Astrocyte (in vitro differentiated cells and primary cell): ENCODE data around the gene CCNL2. TPM values are rescaled to one million over a fixed set of nuclear protein-coding genes. Genes with fewer than 3 reads are reported as not detected.

Source experiments
- DNase-seq: peaks from one replicate; pipeline ENCODE4 v3.0.0-alpha.2; 2010; ENCODE audit warnings: low read depth
- FAIRE-seq: peaks from 2 replicates; lab custom pipeline; 2011; peaks lifted over from hg19 to GRCh38; lab: Jason Lieb, UNC
- H2AFZ ChIP-seq: 2 replicates; pipeline ENCODE4 v1.6.0; 2012; ENCODE audit warnings: low read depth, low read length, inconsistent platforms
- H3K27ac ChIP-seq: 2 replicates; pipeline ENCODE4 v1.5.1; 2011; ENCODE audit warnings: low read depth, low read length, inconsistent platforms
- H3K27me3 ChIP-seq: 2 replicates; pipeline ENCODE4 v1.6.0; 2011; ENCODE audit warnings: low read length, inconsistent platforms; ENCODE audit not compliant: insufficient read depth
- H3K36me3 ChIP-seq: 2 replicates; pipeline ENCODE4 v1.5.1; 2011; ENCODE audit warnings: low read length, inconsistent platforms; ENCODE audit not compliant: insufficient read depth
- H3K4me1 ChIP-seq: 2 replicates; pipeline ENCODE4 v1.5.1; 2011; ENCODE audit warnings: low read length, inconsistent platforms; ENCODE audit not compliant: insufficient read depth
- H3K4me2 ChIP-seq: 2 replicates; pipeline ENCODE4 v1.6.0; 2012; ENCODE audit warnings: low read length, inconsistent platforms
- H3K4me3 ChIP-seq: 2 replicates; pipeline ENCODE4 v1.5.1; 2011; ENCODE audit warnings: low read depth, mild to moderate bottlenecking, low read length, inconsistent platforms; ENCODE audit not compliant: insufficient read depth
- H3K79me2 ChIP-seq: 2 replicates; pipeline ENCODE4 v1.6.0; 2012; ENCODE audit warnings: mild to moderate bottlenecking, low read length, inconsistent platforms; ENCODE audit not compliant: insufficient read depth
- H3K9ac ChIP-seq: 2 replicates; pipeline ENCODE4 v1.6.0; 2012; ENCODE audit warnings: mild to moderate bottlenecking, low read length, inconsistent platforms
- H3K9me3 ChIP-seq: 2 replicates; pipeline ENCODE4 v1.5.1; 2012; ENCODE audit warnings: low read depth, mild to moderate bottlenecking, low read length, inconsistent platforms; ENCODE audit not compliant: insufficient read depth
- H4K20me1 ChIP-seq: 2 replicates; pipeline ENCODE4 v1.6.0; 2012; ENCODE audit warnings: low read length, inconsistent platforms; ENCODE audit not compliant: insufficient read depth
- H3K27ac Mint-ChIP-seq: one replicate; pipeline ENCODE4 v1.8.0; 2021; ENCODE audit warnings: mild to moderate bottlenecking, mixed read lengths; ENCODE audit not compliant: unreplicated experiment
- H3K27me3 Mint-ChIP-seq: one replicate; pipeline ENCODE4 v1.8.0; 2021; ENCODE audit warnings: low read depth, mixed read lengths; ENCODE audit not compliant: unreplicated experiment
- H3K36me3 Mint-ChIP-seq: one replicate; pipeline ENCODE4 v1.8.0; 2021; ENCODE audit warnings: low read depth, mixed read lengths; ENCODE audit not compliant: unreplicated experiment
- H3K4me1 Mint-ChIP-seq: one replicate; pipeline ENCODE4 v1.8.0; 2021; ENCODE audit warnings: low read depth, mixed read lengths; ENCODE audit not compliant: unreplicated experiment
- H3K4me3 Mint-ChIP-seq: one replicate; pipeline ENCODE4 v1.8.0; 2021; ENCODE audit warnings: mild to moderate bottlenecking, moderate library complexity, mixed read lengths; ENCODE audit not compliant: unreplicated experiment
- H3K9me3 Mint-ChIP-seq: one replicate; pipeline ENCODE4 v1.8.0; 2021; ENCODE audit warnings: mild to moderate bottlenecking, mixed read lengths; ENCODE audit not compliant: unreplicated experiment
- CTCF ChIP-seq: IDR thresholded peaks from 2 replicates; pipeline ENCODE4 v1.5.1; 2011; ENCODE audit warnings: low read depth, mild to moderate bottlenecking, inconsistent platforms, low read length, moderate library complexity; ENCODE audit not compliant: insufficient read depth
- EZH2 ChIP-seq: IDR thresholded peaks from 2 replicates; pipeline ENCODE4 v1.6.1; 2012; ENCODE audit warnings: mild to moderate bottlenecking, low read length, inconsistent platforms; ENCODE audit not compliant: insufficient read depth
- total RNA-seq: library from RNA; stranded (reverse); gene quantifications from 2 replicates; pipeline ENCODE4 v1.2.1, GENCODE V29; 2021

The CCNL2 gene
- total RNA-seq, 1 donor from 2014 or later, result 194 TPM

DNA sequence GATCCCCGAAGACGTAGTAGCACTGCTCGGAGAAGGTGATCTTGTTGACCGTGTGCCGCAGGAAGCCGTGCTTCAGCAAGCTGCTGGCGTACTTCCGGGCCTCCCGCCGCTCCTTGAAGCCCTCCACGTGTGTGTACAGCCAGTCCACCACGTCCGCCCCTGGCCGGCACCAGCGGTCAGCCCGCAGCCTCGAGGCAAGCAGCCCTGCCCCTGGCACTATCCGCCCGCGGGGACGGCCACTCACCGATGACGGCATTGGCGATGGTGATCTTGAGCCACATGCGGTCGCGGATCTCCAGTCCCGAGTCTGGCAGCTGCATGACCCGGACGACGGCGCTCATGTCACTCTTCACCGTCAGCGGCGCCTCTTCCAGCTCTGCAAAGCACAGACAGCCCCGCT lies 60.9 kb downstream of the CCNL2 start:
- peaks cover 2% of the 10 kb centered on the region for H3K4me1 Mint-ChIP-seq
- Histone ChIP-seq H3K4me3 (no peak overlapping the region), H3K36me3 (peaks cover 8% of the 10 kb centered on the region), H3K9me3 (no peaks in the 10 kb centered on the region), H3K79me2 (peaks cover 23% of the 10 kb centered on the region), H3K4me2 (no peak overlapping the region), H2AFZ (no peak overlapping the region), H3K27me3 (no peaks in the 10 kb centered on the region), H4K20me1 (peaks cover 44% of the 10 kb centered on the region), H3K27ac (no peak overlapping the region), H3K4me1 (peaks cover 3% of the 10 kb centered on the region), H3K9ac (no peak overlapping the region)
- TF ChIP-seq CTCF (no peak), EZH2 (no peak)
- no peak overlapping the region for H3K27ac Mint-ChIP-seq
- H3K27me3 Mint-ChIP-seq, result no peaks in the 10 kb centered on the region
- no peak for DNase-seq
- no peaks in the 10 kb centered on the region for H3K36me3 Mint-ChIP-seq
- H3K9me3 Mint-ChIP-seq, result no peaks in the 10 kb centered on the region
- FAIRE-seq, result no peak
- H3K4me3 Mint-ChIP-seq, result no peak overlapping the region

DNA sequence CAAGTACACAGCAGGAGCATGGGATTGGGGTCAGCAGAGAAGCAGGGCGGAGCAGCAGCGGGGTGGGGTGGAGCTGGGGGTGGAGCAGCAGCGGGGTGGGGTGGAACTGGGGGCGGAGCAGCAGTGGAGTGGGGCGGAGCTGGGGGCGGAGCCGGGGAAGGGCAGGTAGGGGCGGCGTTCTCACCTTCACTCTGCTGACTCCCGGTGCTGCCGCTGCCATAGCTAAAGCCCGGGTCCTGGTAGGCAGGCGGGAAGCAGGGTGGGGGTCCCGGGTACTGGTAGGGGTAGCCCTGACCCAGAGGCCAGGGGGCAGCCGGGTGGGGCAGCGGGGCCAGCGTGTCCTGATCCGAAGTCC lies 61.4 kb downstream of the CCNL2 start:
- no peak overlapping the region for H3K4me3 Mint-ChIP-seq
- H3K27ac Mint-ChIP-seq, result no peak overlapping the region
- Histone ChIP-seq H2AFZ (no peak overlapping the region), H4K20me1 (peaks cover 40% of the 10 kb centered on the region), H3K9ac (no peak overlapping the region), H3K9me3 (no peaks in the 10 kb centered on the region), H3K36me3 (peaks cover 8% of the 10 kb centered on the region), H3K79me2 (peaks cover 18% of the 10 kb centered on the region), H3K27me3 (no peaks in the 10 kb centered on the region), H3K4me3 (no peak overlapping the region), H3K4me2 (no peak overlapping the region), H3K27ac (no peak overlapping the region), H3K4me1 (peaks cover 3% of the 10 kb centered on the region)
- no peaks in the 10 kb centered on the region for H3K36me3 Mint-ChIP-seq
- H3K4me1 Mint-ChIP-seq, result peaks cover 2% of the 10 kb centered on the region
- TF ChIP-seq CTCF, result no peak
- no peak for TF ChIP-seq EZH2
- H3K27me3 Mint-ChIP-seq, result no peaks in the 10 kb centered on the region
- FAIRE-seq (no peak), DNase-seq (no peak)
- H3K9me3 Mint-ChIP-seq, result no peaks in the 10 kb centered on the region

GRCh38 chr1:1336931-1337792 lies 62.0 kb downstream of the CCNL2 start:
- Histone ChIP-seq H3K9me3 (no peaks in the 10 kb centered on the region), H3K79me2 (peaks cover 12% of the 10 kb centered on the region), H3K4me1 (no peaks in the 10 kb centered on the region), H3K27ac (no peak overlapping the region), H4K20me1 (peaks cover 34% of the 10 kb centered on the region), H3K36me3 (peaks cover 8% of the 10 kb centered on the region), H3K4me3 (no peak overlapping the region), H3K4me2 (no peak overlapping the region), H2AFZ (no peak overlapping the region), H3K9ac (no peak overlapping the region), H3K27me3 (no peaks in the 10 kb centered on the region)
- FAIRE-seq (no peak), DNase-seq (no peak)
- Mint-ChIP-seq H3K4me1 (peaks cover 2% of the 10 kb centered on the region), H3K27ac (no peak overlapping the region), H3K27me3 (no peaks in the 10 kb centered on the region), H3K9me3 (no peaks in the 10 kb centered on the region), H3K4me3 (no peak overlapping the region), H3K36me3 (no peaks in the 10 kb centered on the region)
- no peak for TF ChIP-seq CTCF
- no peak for TF ChIP-seq EZH2
